Stimulated activated CD8-positive, alpha-beta memory T cell treated with anti-CD3 and anti-CD28 coated beads, Interleukin-4, amount 100 ng/mL, for 48 hours (primary cell): Measurements from ENCODE around the gene CCDC12.

Experiments
- DNase-seq: peaks from one replicate; pipeline ENCODE4 v3.0.0-alpha.2; 2020

The CCDC12 gene

DNA sequence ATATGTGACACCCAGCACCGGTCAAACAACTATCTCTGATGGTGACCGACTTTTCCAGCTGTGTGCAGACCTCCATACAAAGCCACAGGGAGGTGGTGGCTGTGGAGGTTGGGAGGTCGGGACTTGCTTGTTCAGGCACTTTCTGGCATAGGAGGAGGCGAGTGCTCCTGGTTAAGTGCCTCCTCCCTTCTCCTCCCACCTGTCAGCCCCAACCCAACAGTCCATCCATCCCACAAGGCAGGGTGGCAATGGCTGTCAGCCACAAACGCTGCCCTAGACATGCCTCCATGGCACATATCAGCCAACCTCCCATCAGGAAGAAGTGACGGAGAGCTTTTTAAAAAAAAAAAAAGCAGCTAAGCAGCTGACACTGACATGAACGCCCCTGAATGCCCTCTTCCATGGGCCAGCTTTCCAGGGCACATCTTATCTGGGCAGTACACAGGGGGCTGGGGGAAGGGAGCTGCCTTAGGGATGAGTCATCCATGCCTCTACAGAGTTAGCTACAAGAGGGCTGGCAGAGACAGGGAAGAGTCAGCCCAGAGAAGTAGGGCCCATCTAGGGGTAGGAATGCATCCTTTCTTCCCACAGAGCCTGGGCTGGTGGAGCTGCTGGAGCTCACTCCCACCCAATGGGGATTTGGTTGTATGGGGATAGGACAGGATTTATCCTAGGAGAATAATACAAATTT is 41.2 kb downstream of the CCDC12 start:
- no peak for DNase-seq

GRCh38 chr3:46934498-46935167 is 41.9 kb downstream of the CCDC12 start:
- DNase-seq, result no peak

DNA sequence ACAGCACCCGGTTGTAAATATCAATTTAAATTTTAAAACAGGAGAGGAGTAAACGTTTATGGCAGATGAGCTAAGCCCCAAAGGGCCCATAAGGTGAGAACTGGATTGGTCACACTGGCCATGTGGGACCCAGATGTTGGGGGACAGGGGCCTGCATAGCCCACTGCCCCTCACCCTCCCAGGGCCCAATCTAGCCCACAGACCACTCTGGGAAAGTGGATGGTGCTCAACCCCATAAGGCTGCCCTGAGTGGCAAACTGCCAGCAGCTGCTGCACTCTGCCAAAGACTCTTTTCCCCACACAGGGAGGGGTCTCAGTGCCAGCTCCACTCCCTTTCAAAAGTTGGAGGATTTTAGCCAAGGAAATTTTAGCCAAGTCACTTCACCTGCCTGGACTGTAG is 42.5 kb downstream of the CCDC12 start:
- no peak for DNase-seq

DNA sequence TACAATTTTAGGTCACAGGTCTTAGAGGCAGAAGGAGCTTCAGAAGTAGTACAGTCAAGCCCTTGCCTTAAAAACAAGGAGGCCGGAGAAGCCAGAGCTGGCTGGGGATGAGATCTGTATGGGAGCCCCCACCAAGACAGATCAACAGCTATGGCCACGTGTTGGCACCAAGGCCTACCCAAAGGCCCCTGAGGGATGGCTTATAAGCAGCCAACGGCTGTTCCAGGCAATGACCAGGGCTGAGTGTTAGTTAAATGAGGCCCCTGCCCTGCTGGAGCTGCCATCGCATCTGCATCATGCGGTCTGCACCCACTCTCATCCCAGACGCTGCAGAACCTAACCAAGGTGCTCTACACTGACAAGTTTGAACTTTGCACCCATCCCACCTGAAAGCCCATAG is 43.3 kb downstream of the CCDC12 start:
- DNase-seq, result no peak

GRCh38 chr3:46932455-46933225 is 43.9 kb downstream of the CCDC12 start:
- no peak for DNase-seq

DNA sequence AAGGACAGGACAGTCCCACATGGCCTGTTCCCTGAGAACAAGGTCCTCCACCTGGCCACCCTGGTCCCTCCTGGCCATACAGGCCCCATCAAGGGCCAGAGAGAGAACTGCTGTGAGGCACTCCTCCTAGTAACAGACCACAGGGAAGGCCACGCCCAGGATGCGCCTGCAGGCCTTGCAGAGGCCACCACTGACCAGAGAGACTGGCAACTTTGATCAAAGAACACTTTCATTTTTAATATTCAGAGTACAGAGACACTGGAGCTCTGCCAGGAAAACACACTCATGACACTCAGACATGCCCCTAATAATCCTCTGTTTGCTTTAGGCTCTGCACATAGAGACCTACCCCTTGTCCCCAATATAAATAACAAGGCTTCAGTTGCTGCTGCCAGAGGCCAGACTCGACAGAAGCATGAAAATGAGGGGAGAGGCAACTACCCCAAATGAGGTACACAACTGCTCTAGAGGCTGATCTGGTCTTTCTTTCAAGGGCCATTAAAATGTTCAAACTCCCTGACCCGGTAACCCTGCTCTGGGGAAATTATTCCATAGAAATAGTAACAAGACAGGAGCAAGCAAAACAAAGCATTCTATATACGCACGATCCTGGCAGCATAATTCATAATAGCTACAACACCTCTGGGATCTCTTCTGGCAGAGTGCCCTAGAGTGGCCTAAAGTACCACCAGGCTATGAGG is 44.8 kb downstream of the CCDC12 start:
- DNase-seq, result no peak

- DNase-seq, result no peak
These were observed 45.6 kb downstream of the CCDC12 start for GRCh38 chr3:46930945-46931403.

- no peak for DNase-seq
These were observed 46.2 kb downstream of the CCDC12 start for GRCh38 chr3:46930166-46930944.

DNA sequence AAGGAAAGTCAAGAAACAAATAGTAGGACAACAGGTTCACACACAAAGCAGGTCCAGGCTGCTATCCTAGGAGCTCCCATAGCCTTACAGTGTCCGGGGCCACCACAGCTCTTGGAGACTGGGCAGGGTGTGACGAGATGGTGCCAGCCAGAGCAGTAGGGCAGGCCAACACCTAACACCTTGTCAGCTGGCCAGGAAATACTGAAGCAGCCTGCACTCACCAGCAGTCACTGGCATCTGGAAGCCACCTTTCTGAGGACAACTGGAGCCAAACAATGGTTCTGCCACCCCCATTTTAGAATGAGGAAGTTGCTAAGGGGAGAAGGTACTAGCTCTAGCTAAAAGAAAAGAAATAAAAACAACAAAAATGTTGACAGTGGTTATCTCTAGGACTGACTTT is 47.2 kb downstream of the CCDC12 start:
- no peak for DNase-seq

GRCh38 chr3:46928282-46928681 is 48.3 kb downstream of the CCDC12 start:
- DNase-seq, result no peak

DNA sequence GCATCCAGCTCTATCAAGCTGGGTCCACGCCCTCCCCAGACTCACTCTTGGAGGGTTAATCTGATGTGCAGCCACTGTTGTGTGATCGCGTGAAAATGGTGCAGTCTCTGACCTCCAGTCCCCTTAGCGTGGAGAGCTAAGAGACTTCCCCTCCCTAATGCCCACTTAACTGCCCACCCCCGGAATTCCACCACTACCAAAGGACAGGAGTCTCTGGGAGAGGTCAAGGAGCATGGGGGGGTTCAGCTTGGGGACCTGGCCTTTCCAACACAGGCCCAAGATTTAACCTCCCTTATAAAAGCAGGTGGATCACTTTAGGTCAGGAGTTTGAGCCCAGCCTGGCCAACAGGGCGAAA is 48.8 kb downstream of the CCDC12 start:
- no peak for DNase-seq

DNA sequence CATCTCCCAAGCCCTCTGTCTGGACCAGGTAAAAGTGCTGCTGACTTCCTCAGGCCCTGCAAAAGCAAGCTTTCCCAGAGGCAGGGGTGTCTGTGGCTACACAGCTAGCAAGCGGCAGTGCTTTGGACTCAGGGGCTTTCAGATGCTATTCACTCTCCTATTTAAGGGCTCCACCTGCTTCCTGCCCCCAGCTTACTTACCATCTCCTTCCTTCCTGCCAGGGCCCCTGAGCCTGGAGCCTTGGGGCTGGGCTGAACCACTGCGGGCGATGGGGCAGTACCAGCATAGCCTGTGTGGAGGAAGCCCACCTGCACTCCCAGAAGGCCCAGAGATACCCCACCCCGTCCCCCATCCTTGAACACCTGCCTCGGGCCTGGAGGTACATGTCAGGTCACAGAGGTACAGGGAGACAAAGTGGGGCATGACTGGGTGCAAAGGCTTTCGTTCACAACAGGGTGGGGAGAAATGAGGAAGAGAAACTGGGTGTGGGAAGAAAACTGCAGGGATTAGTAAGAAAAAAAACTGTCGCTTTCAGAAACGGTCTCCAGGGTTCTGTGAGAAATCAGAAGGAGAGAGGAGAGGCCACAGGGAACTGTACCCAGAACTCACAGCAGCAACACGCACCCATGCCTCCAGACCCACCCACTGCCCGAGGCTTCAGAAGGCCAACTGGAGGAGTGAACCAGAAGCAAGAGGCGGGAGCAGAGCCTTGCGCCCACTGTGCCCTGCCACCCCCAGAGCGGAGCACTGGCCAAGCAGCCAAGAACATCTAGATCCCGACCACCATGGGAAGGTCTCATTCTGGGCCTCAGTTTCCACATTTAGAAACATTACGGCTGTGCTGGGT is 49.5 kb downstream of the CCDC12 start:
- DNase-seq, result no peak

DNA sequence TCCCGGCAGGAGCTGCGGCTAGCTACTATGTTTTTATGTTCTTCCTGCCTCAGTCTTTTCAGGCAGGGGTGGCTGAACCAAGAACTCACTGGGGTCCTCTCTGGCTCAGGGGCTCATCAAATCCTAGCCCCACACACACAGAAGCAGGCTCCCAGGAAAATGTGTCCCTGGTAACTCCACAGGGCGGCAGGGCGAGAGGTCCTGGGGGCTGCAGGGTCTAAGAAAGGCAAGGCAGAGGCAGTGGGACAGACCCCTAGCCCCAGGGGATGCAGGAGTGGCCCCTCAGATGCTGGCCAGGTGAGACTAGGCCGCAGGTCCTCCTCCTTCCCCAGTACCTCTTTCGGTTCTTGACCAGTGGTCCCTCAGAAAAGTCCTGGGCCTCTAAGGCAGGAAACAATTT is 50.1 kb downstream of the CCDC12 start:
- no peak for DNase-seq

DNA sequence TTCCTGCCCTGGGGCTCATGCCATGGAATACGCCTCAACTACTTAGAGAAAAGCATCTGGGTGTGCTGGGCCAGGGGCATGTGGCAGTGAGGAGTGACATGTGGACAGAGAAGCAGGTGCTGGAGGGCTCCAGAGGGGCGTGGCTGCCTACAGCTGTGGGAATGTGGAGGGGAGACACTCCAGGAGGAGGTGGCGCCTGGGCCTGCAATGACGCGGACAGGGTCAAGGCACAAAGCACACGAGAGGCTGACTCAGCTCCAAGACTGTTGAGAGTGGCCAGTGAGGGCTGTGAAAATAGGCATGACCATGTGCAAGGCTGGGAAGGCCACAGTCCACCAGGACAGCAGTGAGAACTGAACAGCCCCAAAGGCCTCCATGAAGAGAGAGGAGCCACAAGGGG is 50.5 kb downstream of the CCDC12 start:
- DNase-seq, result no peak

DNA sequence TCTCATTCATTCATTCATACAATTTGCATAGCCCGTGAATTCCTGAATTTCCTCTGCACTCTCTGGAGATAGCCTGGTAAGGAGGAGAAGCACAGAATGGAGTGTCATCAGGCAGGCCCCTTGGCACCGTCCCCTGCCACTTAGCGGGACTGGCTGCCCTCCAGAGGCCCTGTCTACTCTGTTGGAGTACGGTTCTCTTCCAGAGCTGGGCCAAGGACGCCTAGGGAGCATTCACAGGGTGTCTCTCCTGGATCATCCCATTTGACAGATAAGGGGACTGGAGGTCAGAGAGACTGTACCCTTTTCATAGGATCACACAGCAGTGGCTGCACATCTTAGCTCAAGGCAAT is 51.0 kb downstream of the CCDC12 start:
- DNase-seq, result no peak

- no peak for DNase-seq
These were observed 51.5 kb downstream of the CCDC12 start for GRCh38 chr3:46924921-46925584.

DNA sequence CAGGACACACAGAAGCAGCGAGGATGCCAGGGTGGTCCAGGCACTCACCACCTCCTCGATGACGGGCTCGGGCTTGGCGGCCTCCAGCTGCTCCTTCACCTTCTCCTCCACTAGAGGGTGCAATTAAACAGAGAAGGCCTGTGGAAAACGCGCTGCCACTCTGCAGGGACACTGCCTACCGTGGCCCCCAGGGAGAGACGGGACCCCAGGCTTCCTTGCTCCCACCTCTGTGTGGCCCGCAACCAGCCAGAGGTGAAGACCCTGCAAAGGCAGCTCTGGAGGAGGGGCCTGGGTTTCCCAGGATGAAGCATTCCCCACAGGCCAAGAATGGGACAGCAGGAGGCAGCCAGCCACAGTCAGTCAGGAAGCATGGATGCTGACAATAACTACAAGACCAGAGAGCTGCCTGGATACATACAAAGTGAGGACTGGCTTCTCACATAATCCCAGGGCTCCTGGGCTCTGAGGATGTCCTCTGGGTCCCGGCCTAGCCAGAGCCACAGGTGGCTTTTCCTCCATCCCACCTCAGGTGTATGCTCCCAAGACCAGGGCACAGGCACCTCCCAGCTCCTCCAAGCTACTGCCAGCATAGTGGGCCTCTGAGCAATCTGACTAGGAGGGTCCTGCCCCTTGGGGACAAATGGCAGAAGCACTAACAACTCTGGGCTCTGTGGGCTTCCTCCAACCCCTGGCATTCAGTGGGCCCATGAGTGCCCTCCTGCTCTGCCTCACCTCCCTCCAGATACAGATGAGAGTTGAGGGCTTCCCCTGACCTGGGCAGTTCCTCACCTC is 52.8 kb downstream of the CCDC12 start:
- DNase-seq, result peak; percentile 62

GRCh38 chr3:46922871-46923558 is 53.5 kb downstream of the CCDC12 start:
- no peak for DNase-seq

- DNase-seq, result no peak
These were observed 54.1 kb downstream of the CCDC12 start for GRCh38 chr3:46922426-46922825.

DNA sequence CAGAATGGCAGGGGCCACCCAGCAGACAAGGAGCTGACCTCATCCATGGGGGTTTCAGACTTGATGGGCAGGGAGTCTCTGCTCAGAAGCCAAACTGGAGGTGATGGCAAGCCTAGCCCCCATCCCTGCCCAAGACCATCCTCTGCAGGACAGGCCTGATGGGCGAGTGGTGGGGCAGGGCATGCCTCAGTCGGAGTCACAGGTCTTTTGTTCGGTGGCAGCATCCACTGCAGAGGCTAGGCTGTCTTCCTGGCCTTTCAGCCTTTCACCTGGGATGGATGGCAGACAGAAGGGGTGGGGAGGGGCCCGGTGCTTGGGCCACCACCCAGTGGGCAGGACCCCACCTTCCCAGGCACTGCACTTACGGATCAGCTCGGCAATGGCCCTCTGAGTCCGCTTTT is 54.7 kb downstream of the CCDC12 start:
- DNase-seq, result no peak
